HG03520 (cell line): ENCODE data around the gene ITGB8.
"Not testable (repeated sequence)": the region's sequence is repeated elsewhere in the genome, so short reads cannot be mapped to it uniquely, and the experiment has no call there.

Experiments used
- ATAC-seq: cut with Tn5 transposase; IDR thresholded peaks from one replicate; pipeline ENCODE4 v1.9.1; 2021; ENCODE audit warnings: mild to moderate bottlenecking, moderate library complexity; ENCODE audit not compliant: unreplicated experiment

The ITGB8 gene

GRCh38 chr7:20330239-20330927 is at the start of gene ITGB8:
TSS of gene ITGB8 (plus strand) at chr7:20330900. CDS start at chr7:20331807, 907 bp downstream.
- peak; percentile 54 for ATAC-seq

DNA sequence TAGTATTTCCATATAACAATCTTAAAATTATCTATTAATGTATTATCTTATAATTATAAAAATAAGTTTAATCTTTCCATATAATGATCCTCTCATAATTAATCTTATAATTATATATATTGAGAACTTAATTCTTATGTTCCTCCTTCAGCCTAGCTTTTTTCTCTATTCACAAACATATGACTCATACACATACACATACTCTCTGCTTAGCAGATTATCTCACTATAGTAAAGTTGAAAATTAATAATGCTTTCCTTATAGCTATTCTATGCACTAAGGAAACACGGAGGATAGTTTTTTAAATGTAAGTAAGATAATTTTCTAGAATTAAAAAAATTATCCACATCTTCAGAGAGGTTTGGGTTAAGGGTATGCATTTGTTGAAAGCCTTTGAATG is 47.7 kb upstream of the ITGB8 start:
- ATAC-seq: no peak

DNA sequence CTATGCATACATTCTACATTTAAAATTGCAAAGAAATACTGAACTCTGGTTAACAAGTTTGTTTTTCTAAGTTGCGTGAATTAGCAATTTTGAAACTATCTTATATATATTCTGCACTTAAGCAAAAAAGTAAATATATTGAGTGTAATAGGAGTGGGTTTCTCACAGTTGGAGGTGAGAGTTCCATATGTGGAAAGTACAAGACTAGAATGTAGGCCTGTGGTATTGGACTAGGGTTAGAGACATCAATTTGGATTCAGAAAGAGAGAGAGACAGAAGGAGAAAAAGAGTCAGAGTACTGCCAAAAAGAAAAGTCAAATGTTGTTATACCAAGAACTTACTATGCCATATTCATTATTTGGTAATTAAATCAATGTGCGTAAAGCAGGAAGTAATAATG is 47.3 kb upstream of the ITGB8 start:
- no peak for ATAC-seq

DNA sequence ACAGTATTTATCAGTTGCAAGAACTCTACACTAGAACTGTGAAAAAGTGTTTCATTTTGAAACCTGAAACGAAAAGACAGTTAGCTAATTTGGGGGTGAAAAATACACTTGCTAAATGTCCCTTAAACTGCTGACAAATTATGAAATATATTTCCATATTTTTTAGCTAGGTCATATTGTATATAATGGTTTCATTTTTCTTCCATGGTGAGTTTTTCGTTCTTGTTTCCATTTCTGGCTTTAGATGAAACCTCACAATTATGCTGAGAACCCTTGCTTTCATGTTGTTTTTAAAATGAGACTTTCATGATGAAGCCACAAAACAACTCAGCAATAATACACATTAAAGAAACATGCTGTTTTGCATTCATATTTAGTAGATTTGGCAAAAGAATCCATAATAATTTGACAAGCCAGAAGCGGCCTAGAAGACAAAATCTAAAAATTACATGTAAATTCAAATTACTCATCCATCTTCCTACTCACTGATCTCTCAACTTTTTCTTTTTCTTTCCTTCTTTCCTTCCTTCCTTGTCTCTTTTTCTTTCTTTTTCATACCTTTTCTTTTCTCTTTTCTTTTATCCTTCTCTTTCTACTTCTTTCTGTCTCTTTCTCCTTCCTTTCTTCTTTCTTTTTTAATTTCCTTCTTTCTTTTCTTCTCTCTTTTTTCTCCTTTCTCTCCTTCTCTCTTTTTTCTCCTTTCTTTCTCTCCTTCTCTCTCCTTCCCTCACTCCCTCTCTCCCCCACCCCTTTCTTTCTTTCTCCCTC is 46.5 kb upstream of the ITGB8 start:
- ATAC-seq: no peak

DNA sequence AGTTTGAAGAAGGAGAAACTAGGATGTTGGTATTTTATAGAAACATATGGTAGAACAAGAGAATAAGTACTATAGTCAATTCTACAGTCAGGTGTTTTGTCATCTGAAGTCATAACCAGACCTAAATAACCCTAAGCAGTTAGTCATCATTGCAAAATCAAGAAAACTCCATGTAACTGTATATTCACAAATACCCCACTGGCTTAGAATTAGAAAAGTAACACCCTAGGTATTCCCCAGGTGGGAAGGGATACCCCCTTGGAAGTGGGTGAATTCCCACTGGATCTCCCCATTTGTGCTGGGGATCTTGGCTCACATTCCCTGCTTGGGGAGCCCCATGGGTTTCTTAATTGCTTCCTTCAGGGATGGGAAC is 45.9 kb upstream of the ITGB8 start:
- ATAC-seq: no peak

DNA sequence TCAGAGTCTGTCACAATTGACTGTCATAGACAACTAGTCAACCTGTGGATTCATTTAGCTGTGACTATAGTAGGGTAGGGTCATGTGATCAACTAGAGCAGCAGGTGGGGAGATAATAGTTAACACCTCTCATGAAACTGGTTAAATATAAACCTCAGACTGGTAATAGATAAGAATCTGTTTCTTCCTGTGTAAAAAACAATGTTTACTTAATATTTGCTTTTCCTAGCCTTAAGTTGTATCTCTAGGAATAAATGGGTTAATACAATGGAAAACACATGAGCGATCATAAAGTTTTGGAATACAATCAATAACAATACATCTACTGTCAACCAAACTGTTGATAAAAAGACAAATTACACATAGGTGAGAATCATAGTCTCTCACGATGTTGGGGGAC is 43.4 kb upstream of the ITGB8 start:
- no peak for ATAC-seq

- no peak for ATAC-seq
Observed at GRCh38 chr7:20288036-20288435, 42.7 kb upstream of the ITGB8 start.

DNA sequence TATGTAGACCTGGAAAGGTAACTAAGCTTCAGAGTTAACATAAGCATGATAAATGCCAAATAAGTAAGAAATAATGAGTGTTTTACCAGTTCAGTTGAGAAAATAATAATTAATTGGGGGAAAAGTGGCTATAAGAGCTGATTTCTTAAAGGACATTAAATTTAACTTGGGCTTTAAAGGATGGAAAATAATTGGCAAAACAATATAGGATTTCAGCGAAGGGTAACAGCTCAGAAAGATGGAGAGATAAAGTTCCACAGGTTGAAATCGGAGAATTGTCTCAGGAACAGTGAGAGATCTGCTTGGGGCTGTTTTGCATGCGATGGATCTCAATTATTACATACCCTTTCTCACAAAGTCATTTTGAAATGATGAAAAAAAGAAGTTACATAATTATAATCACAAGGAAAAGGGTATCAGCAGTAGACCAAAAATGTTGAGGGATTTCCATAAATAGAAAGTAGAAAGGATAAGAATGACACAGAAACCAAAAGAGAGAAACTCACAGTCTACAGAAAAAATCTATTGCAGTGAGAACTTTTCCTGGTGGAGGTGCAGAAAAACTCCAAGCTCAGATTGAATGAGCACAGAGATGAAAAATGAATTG is 40.1 kb upstream of the ITGB8 start:
- ATAC-seq: no peak

DNA sequence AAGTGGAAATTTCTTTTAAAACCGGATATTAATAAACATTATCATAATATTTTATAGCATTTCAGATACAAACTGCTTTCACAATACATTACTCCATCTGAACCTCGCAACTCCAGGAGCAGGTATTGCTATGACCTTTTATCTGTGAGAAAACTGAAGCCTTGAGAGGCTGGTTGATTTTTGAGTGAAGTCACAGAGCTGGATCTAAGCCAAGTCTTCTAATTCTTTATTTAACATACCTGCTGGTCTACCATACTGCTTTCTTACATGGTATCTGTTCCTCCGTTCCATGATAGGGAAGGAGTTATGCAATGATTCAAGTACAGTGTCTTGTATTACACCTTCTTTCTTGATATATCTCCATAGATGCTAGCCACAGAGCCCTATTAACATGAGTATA is 37.4 kb upstream of the ITGB8 start:
- no peak for ATAC-seq

GRCh38 chr7:20296444-20296843 is 34.3 kb upstream of the ITGB8 start:
- no peak for ATAC-seq

GRCh38 chr7:20296901-20297300 is 33.8 kb upstream of the ITGB8 start:
- no peak for ATAC-seq

DNA sequence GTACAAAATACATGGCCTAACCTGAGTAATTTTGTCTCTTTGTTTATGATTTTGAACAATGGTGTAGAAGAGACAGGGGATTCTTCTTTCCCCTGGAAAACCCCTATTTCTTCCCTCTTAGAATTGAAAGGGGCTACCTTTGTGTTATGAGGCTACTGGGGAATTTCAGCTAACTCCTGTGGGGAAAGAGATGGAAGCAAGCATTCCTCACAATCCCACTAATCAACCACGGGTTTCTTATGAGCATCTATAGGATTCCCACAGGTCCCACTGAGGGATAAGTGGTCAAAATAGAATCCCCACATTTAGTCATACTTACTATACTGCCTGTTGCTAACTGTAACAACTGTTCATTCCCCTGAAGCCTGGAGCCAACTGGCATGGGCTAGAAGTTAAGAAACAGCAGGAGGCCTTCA is 32.2 kb upstream of the ITGB8 start:
- no peak for ATAC-seq

GRCh38 chr7:20299145-20299544 is 31.6 kb upstream of the ITGB8 start:
- ATAC-seq: no peak

DNA sequence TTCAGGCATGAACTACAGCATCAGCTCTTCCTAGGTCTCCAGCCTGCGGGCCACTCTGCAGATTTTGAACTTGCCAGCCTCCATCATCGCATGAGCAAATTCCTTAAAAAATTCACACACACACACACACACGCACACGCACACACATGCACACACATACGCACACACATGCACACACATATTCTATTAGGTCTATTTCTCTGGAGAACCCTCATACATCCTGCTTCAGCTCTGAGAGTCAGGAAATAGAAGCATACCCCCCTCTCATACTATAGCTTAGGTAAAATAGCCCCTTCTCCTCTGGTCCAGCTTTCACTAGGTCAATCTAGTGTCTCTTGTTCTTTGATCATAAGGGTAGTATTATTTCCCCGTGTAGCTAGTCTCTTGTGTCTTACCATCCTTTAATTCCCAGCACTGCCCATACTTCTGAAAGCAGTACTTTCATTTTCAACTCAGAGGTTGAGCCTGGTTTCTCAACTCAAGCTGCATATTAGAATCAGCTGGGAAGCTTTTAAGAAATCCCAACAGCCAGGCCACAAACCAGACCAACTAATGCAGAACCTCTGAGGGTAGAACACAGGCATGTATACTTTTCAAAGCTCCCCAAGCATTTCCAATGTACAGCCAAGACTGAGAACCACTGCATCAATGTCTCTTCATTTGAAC is 30.9 kb upstream of the ITGB8 start:
- peak; percentile 49 for ATAC-seq

GRCh38 chr7:20301311-20301939 is 29.3 kb upstream of the ITGB8 start:
- peak; percentile 37 for ATAC-seq

DNA sequence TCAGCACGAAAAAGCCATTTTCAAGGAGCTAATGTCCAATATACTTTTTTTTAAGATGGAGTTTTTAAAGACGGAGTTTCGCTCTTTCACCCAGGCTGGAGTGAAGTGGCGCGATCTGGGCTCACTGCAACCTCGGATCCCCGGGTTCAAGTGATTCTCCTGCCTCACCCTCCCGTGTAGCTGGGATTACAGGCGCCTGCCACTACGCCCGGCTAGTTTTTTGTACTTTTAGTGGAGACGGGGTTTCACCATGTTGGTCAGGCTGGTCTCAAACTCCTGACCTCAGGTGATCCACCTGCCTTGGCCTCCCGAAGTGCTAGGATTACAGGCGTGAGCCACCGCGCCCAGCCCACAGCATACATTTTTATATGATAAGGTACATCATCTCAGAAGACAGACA is 28.4 kb upstream of the ITGB8 start:
- not testable (repeated sequence) for ATAC-seq

DNA sequence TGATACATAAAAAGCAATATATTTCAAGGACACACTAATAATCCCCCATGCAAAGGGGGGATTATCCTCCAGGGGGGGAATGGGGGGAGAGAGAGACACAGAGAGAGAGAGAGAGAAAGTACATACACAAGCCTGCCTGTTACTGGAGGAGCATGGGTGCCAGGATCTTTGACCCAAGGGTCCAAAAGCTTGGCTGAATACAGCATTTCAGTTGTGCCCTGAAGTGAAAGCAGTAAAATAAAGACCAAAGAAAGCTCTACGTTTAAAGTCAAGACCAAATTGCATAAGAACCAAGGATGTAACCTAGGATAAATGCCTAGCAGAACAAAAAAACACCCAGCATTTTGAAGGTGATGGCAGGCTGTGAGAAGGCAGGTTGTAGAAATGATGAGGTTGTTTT is 27.8 kb upstream of the ITGB8 start:
- ATAC-seq: no peak

DNA sequence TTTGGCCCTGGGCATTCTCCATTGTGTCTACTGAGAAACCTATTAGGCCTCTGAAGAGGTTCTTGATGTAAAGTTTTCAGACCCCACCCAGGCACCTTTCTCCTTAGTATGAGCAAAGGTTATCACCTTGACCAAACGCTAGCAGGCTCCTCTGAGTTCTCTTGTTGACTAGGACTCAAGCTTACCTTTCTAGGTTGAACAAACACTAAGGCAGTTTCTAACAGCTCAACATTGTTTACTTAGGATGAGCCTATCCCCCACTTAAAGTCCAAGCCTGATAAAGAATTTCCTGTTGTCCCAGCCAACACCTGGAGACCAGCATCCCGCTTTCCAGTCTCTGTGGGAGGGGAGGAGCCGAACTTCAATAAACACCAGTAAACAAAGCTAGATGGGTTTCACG is 26.3 kb upstream of the ITGB8 start:
- no peak for ATAC-seq

DNA sequence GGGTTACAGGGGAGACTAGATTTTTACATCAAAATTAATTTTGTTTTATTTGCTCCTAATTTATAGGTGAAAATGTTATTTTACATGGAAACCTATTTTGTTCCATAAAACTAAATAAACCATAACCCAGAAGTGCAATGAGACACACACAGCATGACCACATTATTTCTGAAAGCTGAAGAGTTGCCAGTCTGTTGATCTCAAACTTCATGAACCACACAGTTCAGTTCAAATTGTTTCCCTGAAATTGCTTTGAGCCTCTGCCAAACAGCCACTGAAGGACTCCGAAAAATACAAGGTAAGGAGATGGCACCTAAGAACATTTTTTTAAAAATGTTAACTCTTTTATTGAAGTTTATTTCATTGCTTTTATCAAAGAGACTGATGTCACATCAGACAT is 25.0 kb upstream of the ITGB8 start:
- no peak for ATAC-seq

DNA sequence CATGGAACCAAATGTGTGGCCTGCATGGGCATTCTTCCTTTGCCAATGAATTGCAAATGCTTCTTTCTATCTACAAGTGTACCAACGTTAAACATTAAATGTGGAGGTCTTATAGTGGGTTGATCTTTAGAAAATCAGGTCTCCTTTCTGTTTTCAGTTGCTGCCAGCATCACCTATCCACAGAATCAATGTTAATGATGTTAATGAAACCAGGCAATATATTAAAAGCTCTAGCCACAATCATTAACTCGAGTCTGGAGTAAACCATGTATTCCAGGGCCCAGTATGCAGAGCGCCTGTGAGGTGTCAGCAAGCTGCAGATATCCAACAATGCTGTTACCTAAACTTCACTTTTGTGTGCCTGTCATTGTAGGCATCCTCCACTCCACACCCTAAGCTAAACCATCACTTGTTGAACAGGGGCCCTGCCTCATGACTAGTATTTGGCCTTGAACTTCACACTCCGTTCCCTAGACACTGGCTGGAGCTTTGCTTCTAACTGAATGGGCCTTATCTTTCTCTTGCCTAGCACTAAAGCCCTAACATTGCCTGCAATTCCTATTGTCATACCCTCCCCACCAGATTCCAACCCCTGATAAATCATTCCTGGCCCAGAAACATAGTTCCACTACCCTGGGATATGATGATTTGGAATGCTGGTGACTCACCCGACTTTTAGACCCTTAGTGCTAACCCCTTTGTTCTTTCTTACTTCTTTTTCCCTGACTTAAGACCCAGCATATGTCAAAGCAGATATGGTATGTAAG is 24.3 kb upstream of the ITGB8 start:
- ATAC-seq: no peak
